Neutrophil (primary cell): ENCODE results near the gene KCNE3.
A peak's percentile ranks its signal among the peaks of the same experiment; 100 is the strongest.

ENCODE experiments used
- H3K27ac ChIP-seq: fragments of 200-600 bp; sonication (generic); 2 replicates; pipeline ENCODE4 v1.5.1; 2016; ENCODE audit warnings: mild to moderate bottlenecking, moderate library complexity
- H3K27me3 ChIP-seq: fragments of 200-600 bp; sonication (generic); 2 replicates; pipeline ENCODE4 v1.6.0; 2016; ENCODE audit warnings: mild to moderate bottlenecking
- H3K36me3 ChIP-seq: fragments of 200-600 bp; sonication (generic); 2 replicates; pipeline ENCODE4 v1.5.1; 2017
- H3K4me1 ChIP-seq, 2 experiments: fragments of 200-600 bp in 1 of 2; sonication (generic) in 1 of 2; 1 replicate in 1 of 2; 2 replicates in 1 of 2; pipeline versions ENCODE4 v1.5.1 to v1.6.1; 2013 to 2016; ENCODE audit warnings: low read depth in 1 of 2, low read length in 1 of 2, mild to moderate bottlenecking in 1 of 2, moderate library complexity in 1 of 2; ENCODE audit not compliant: control insufficient read depth in 1 of 2, insufficient read depth in 1 of 2
- H3K4me3 ChIP-seq, 2 experiments: fragments of 200-600 bp in 1 of 2; sonication (generic) in 1 of 2; 1 replicate in 1 of 2; 2 replicates in 1 of 2; pipeline ENCODE4 v1.5.1; 2013 to 2016; ENCODE audit warnings: low read depth in 1 of 2, low read length in 1 of 2, mild to moderate bottlenecking in 1 of 2, moderate library complexity in 1 of 2
- H3K9me3 ChIP-seq: fragments of 200-600 bp; sonication (generic); 2 replicates; pipeline ENCODE4 v1.5.1; 2016
- CTCF ChIP-seq: fragments of 200-600 bp; sonication (generic); IDR thresholded peaks from 2 replicates; pipeline ENCODE4 v1.5.1; 2016; ENCODE audit warnings: antibody characterized with exemption

The KCNE3 gene

DNA sequence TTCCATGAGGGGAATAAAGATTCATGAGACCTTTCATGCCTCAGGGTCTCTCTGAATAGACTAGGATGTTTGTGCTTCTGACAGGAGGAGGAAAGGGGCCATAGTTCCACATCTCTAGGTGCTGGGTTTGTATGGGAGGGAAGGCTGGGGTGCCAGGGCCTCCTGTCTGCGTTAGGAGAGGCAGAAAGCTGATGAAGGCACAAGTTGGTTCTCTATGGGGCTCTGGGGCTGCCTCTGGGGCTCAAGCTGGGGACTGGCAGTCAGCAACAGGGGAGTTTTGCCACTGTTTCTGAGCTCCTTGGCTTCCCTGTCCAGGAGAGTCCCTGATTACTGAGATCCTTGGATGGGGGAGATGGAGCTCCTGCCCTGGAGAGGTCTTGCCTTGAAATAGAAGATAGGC, 4.1 kb downstream of the KCNE3 start:
- Histone ChIP-seq H3K9me3 (no peaks in the 10 kb centered on the region), H3K4me1 (peaks cover 73 to 93% of the 10 kb centered on the region in 2 experiments), H3K4me3 (peak overlapping the region; percentile 85 to 95), H3K36me3 (peaks cover 13% of the 10 kb centered on the region), H3K27ac (peak overlapping the region; percentile 97), H3K27me3 (no peaks in the 10 kb centered on the region)
- TF ChIP-seq CTCF, result no peak

GRCh38 chr11:74462631-74463030, 4.7 kb downstream of the KCNE3 start:
- Histone ChIP-seq H3K9me3 (no peaks in the 10 kb centered on the region), H3K4me3 (peak overlapping the region; percentile 85 to 95), H3K4me1 (peaks cover 73 to 93% of the 10 kb centered on the region in 2 experiments), H3K36me3 (peaks cover 19% of the 10 kb centered on the region), H3K27ac (peak overlapping the region; percentile 97), H3K27me3 (no peaks in the 10 kb centered on the region)
- TF ChIP-seq CTCF, result no peak

- H3K4me3 ChIP-seq, result peak overlapping the region; percentile 85 to 95
- peaks cover 25% of the 10 kb centered on the region for H3K36me3 ChIP-seq
- TF ChIP-seq CTCF, result peak; percentile 47
- H3K9me3 ChIP-seq, result no peaks in the 10 kb centered on the region
- H3K4me1 ChIP-seq, result peaks cover 73 to 94% of the 10 kb centered on the region in 2 experiments
- H3K27me3 ChIP-seq, result no peaks in the 10 kb centered on the region
- H3K27ac ChIP-seq, result peak overlapping the region; percentile 97
These were observed 5.3 kb downstream of the KCNE3 start for GRCh38 chr11:74462009-74462408.

- TF ChIP-seq CTCF, result no peak
- peak overlapping the region; percentile 97 for H3K27ac ChIP-seq
- peak overlapping the region; percentile 85 to 95 for H3K4me3 ChIP-seq
- peaks cover 70 to 87% of the 10 kb centered on the region in 2 experiments for H3K4me1 ChIP-seq
- peaks cover 39% of the 10 kb centered on the region for H3K36me3 ChIP-seq
- H3K27me3 ChIP-seq, result no peaks in the 10 kb centered on the region
- H3K9me3 ChIP-seq, result no peaks in the 10 kb centered on the region
These were observed 6.7 kb downstream of the KCNE3 start for GRCh38 chr11:74460481-74461154.

DNA sequence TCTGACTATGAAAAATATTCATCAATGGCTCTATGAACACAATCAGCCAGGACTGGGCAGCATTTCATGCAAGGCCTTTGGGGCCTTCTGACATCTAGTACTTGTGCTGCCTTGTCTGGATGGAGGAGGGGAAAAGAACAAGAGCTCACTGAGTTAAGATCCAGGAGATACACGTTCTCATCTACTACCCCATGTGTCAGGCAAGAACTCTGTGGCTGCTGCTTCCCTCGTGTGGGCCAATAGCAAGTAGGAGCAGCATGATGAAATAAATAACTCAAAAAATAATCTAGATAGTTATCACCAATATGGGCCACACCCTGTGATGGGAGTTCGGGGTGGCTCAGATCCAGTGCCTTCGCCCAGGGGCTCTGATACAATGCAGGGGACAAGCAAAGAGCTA, 7.3 kb downstream of the KCNE3 start:
- TF ChIP-seq CTCF, result no peak
- peaks cover 67 to 86% of the 10 kb centered on the region in 2 experiments for H3K4me1 ChIP-seq
- H3K36me3 ChIP-seq, result peaks cover 45% of the 10 kb centered on the region
- peak overlapping the region; percentile 97 for H3K27ac ChIP-seq
- H3K9me3 ChIP-seq, result no peaks in the 10 kb centered on the region
- H3K27me3 ChIP-seq, result no peaks in the 10 kb centered on the region
- peak overlapping the region; percentile 85 to 95 for H3K4me3 ChIP-seq
